Natural killer cell (primary cell): ENCODE measurements around the gene UBN1. TPM values are rescaled to one million over a fixed set of nuclear protein-coding genes. Genes with fewer than 3 reads are reported as not detected.

ENCODE experiments used
- ATAC-seq, 3 donors: fragments of 150-1000 bp in 2 of 3; fragments of 200-7000 bp in 1 of 3; cut with Tn5 transposase; 1 replicate in 1 of 3; 2 replicates in 2 of 3; pipeline ENCODE4 v1.10.0; 2021; ENCODE audit warnings: mild to moderate bottlenecking in 2 of 3, moderate library complexity in 2 of 3
- DNase-seq, 2 donors: peaks; one replicate each; pipeline versions ENCODE4 v3.0.0 to v3.0.0-alpha.2; 2013 to 2021; ENCODE audit warnings: mixed read lengths in 1 of 2
- H3K27ac ChIP-seq: one replicate; pipeline ENCODE4 v1.5.1; 2013; ENCODE audit warnings: mild to moderate bottlenecking, low read length
- H3K27me3 ChIP-seq: one replicate; pipeline ENCODE4 v1.6.1; 2013; ENCODE audit warnings: low read length; ENCODE audit not compliant: control insufficient read depth, insufficient read depth
- H3K36me3 ChIP-seq: one replicate; pipeline ENCODE4 v1.6.1; 2013; ENCODE audit warnings: low read length; ENCODE audit not compliant: control insufficient read depth, insufficient read depth
- H3K4me1 ChIP-seq: one replicate; pipeline ENCODE4 v1.6.1; 2013; ENCODE audit warnings: low read length; ENCODE audit not compliant: control insufficient read depth, insufficient read depth
- H3K4me3 ChIP-seq: one replicate; pipeline ENCODE4 v1.5.1; 2013; ENCODE audit warnings: low read length
- H3K9me3 ChIP-seq: one replicate; pipeline ENCODE4 v1.6.1; 2013; ENCODE audit warnings: low read length; ENCODE audit not compliant: control insufficient read depth, insufficient read depth
- H3K27ac Mint-ChIP-seq, 2 donors: one replicate each; pipeline ENCODE4 v1.8.0; 2022; ENCODE audit warnings: mild to moderate bottlenecking in 2 of 2, mixed read lengths in 2 of 2, moderate library complexity in 1 of 2
- H3K27me3 Mint-ChIP-seq, 2 donors: one replicate each; pipeline ENCODE4 v1.8.0; 2022; ENCODE audit warnings: low read depth in 2 of 2, mixed read lengths in 2 of 2
- H3K36me3 Mint-ChIP-seq: one replicate; pipeline ENCODE4 v1.8.0; 2022; ENCODE audit warnings: mixed read lengths
- H3K4me1 Mint-ChIP-seq, 2 donors: one replicate each; pipeline ENCODE4 v1.8.0; 2022; ENCODE audit warnings: mixed read lengths in 2 of 2
- H3K4me3 Mint-ChIP-seq: one replicate; pipeline ENCODE4 v1.8.0; 2022; ENCODE audit warnings: mild to moderate bottlenecking, moderate library complexity, mixed read lengths
- H3K9me3 Mint-ChIP-seq, 2 donors: one replicate each; pipeline ENCODE4 v1.8.0; 2022; ENCODE audit warnings: mixed read lengths in 2 of 2
- CTCF ChIP-seq: fragments of 200-600 bp; IDR thresholded peaks from one replicate; pipeline ENCODE4 v1.8.0; 2022; ENCODE audit warnings: antibody characterized with exemption
- WGBS: methylation state at CpG from one replicate; pipeline ENCODE4 v1.1.7; 2013; ENCODE audit warnings: missing lambda C conversion rate; ENCODE audit not compliant: insufficient coverage; 5-methylcytosine and 5-hydroxymethylcytosine counted together
- intact Hi-C: fragments of 100-400 bp; cut with micrococcal nuclease; formaldehyde crosslinking; loops from one replicate; pipeline ENCODE4 v1.14.2; 2022
- total RNA-seq, 4 donors: library from RNA; stranded (reverse); fragments of 120-200 nt in 1 of 4; gene quantifications; one replicate each; pipeline versions ENCODE4 v1.2.3 to v1.2.4, GENCODE V29; 2013 to 2022

The UBN1 gene
- total RNA-seq, 3 donors from 2014 or later (not counting 1 experiment from before 2014, with no cell fraction given) = 70.5 to 81.6 (median 79.9) TPM

- no peak for TF ChIP-seq CTCF
- Histone ChIP-seq H3K27ac (no peak overlapping the region), H3K9me3 (no peaks in the 10 kb centered on the region), H3K4me1 (no peaks in the 10 kb centered on the region), H3K4me3 (no peak overlapping the region), H3K36me3 (no peaks in the 10 kb centered on the region), H3K27me3 (no peaks in the 10 kb centered on the region)
- Mint-ChIP-seq H3K36me3 (no peaks in the 10 kb centered on the region), H3K4me1 (no peaks in the 10 kb centered on the region), H3K27ac (no peak overlapping the region), H3K9me3 (no peaks in the 10 kb centered on the region), H3K27me3 (peaks cover 16 to 20% of the 10 kb centered on the region in 2 donors), H3K4me3 (no peak overlapping the region)
- DNase-seq (no peak), ATAC-seq (no peak)
- WGBS = 91% methylated on average over 14 of the region's 14 CpGs
- intact Hi-C loops = no loop called here
These were observed 57.8 kb downstream of the UBN1 start for GRCh38 chr16:4904942-4905615.

DNA sequence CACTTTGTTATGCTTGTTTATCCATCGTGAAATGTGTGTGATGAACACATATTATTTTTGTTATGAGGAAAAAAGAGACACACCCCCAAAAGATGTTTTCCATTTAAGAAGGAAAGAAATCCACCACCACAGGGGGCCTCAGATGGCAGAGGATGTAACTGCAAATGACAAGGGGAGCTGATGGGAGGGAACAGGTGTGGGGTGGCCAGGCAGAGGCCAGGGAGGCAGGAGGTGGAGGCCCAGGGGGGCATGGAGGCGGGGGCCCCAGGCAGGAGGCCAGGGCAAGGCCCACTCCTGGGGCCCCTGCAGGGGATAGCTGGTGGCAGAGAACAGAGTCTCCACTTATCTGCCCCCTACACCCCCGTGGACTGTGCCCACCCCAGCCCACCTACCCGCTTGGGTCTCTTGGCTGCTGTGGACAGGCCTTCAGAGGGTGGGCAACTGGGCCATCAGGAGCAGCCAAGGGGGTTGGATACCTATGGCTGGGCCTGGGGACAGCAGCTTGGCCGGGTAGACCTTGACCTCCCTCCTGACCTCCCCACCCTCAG, 61.6 kb downstream of the UBN1 start:
- no peak for TF ChIP-seq CTCF
- no peaks in the 10 kb centered on the region for H3K4me1 Mint-ChIP-seq
- H3K36me3 Mint-ChIP-seq = no peaks in the 10 kb centered on the region
- Histone ChIP-seq H3K27ac (no peak overlapping the region), H3K36me3 (no peaks in the 10 kb centered on the region), H3K27me3 (no peaks in the 10 kb centered on the region), H3K4me3 (no peak overlapping the region), H3K9me3 (no peaks in the 10 kb centered on the region), H3K4me1 (no peaks in the 10 kb centered on the region)
- H3K9me3 Mint-ChIP-seq = no peaks in the 10 kb centered on the region
- WGBS = 83% methylated on average over 4 of the region's 5 CpGs
- ATAC-seq (no peak), DNase-seq (no peak)
- no peak overlapping the region for H3K27ac Mint-ChIP-seq
- intact Hi-C loops = no loop called here
- no peak overlapping the region for H3K4me3 Mint-ChIP-seq
- peaks cover 15 to 16% of the 10 kb centered on the region in 2 donors for H3K27me3 Mint-ChIP-seq

DNA sequence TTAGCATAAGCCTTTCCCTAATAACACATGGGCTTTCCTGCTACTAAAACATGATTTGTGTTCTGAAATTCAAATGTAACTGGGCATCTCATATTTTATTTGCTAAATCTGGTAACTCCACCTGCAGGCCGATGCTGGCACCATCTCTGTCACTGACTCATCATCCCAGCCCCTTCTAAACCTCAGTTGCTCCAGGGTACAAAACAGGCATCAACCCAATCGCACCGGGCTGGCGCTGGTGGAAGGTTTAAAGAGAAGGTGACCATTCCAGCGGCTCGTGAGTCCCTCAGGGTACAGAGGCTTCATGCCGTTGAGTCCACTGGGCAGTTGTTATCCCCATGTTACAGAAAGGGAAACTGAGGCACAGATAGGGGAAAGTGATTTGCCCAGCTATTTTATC, 62.5 kb downstream of the UBN1 start:
- DNase-seq = no peak
- Histone ChIP-seq H3K4me3 (no peak overlapping the region), H3K27ac (no peak overlapping the region), H3K9me3 (no peaks in the 10 kb centered on the region), H3K4me1 (no peaks in the 10 kb centered on the region), H3K36me3 (no peaks in the 10 kb centered on the region), H3K27me3 (no peaks in the 10 kb centered on the region)
- WGBS = 94% methylated on average over 7 of the region's 7 CpGs
- intact Hi-C loops = no loop called here
- no peak overlapping the region for H3K27ac Mint-ChIP-seq
- peaks cover 7 to 8% of the 10 kb centered on the region in 2 donors for H3K27me3 Mint-ChIP-seq
- ATAC-seq = no peak
- no peak for TF ChIP-seq CTCF
- no peak overlapping the region for H3K4me3 Mint-ChIP-seq
- no peaks in the 10 kb centered on the region for H3K36me3 Mint-ChIP-seq
- no peaks in the 10 kb centered on the region for H3K4me1 Mint-ChIP-seq
- H3K9me3 Mint-ChIP-seq = no peaks in the 10 kb centered on the region

GRCh38 chr16:4910828-4911227, 63.5 kb downstream of the UBN1 start:
- Histone ChIP-seq H3K9me3 (no peaks in the 10 kb centered on the region), H3K4me1 (no peaks in the 10 kb centered on the region), H3K4me3 (no peak overlapping the region), H3K36me3 (no peaks in the 10 kb centered on the region), H3K27me3 (no peaks in the 10 kb centered on the region), H3K27ac (no peak overlapping the region)
- TF ChIP-seq CTCF = no peak
- Mint-ChIP-seq H3K27ac (no peak overlapping the region), H3K4me3 (no peak overlapping the region), H3K36me3 (no peaks in the 10 kb centered on the region), H3K9me3 (no peaks in the 10 kb centered on the region), H3K27me3 (no peaks in the 10 kb centered on the region), H3K4me1 (no peaks in the 10 kb centered on the region)
- DNase-seq (no peak), ATAC-seq (no peak)
- intact Hi-C loops = no loop called here
- 86% methylated on average over 10 of the region's 12 CpGs for WGBS
